Heart left ventricle (tissue), 13 donors: ENCODE measurements around the gene SSX4.
"Not testable (repeated sequence)": the region's sequence is repeated elsewhere in the genome, so short reads cannot be mapped to it uniquely, and the experiment has no call there.

Source experiments
- POLR2A ChIP-seq, 2 donors: fragments of 450-650 bp; IDR thresholded peaks; one replicate each; pipeline ENCODE4 v1.6.1; 2017; ENCODE audit warnings: antibody characterized with exemption in 2 of 2, mild to moderate bottlenecking in 2 of 2, moderate library complexity in 2 of 2
- TF ChIP-seq, protein P1 (sequence below), 12 donors: fragments of 200-600 bp; sonication (generic) in 4 of 12; IDR thresholded peaks; one replicate each; pipeline versions ENCODE4 v1.5.0 to v1.8.0; 2018 to 2022; ENCODE audit warnings: antibody characterized with exemption in 12 of 12, mild to moderate bottlenecking in 5 of 12
- donor health status: ischemic (EF 13 %, LVEDD 7.1; RV severe dilation, severe dysfunction).
- donor health status: DM: no; HTN: yes; CAD: no.
- donor health status: DM: no; HTN: no; CAD: no.
- donor health status: ischemic (EF 25% LVEDD 6.9; RV normal size, moderate dysfunction).
- donor health status: ischemic (EF 25% LVEDD 5.7; RV mildly dilated, moderate dysfunction).
- donor health status: ischemic (EF 35%, LVEDD 5.7; RV mildly dilated, moderate dysfunction).
- donor health status: nonischemic (EF 11% LVEDD 7.7; RV severe dilation, severe dysfunction).
- donor health status: DM: yes; HTN: yes; CAD: no.
- donor health status: PGD.
- donor health status: ischemic (EF 29% LVEDD 5.4; RV normal size, mild dysfunction).
- donor health status: nonischemic (EF 23%, LVEDD 6.1; RV moderate dilation, normal function).

DNA sequence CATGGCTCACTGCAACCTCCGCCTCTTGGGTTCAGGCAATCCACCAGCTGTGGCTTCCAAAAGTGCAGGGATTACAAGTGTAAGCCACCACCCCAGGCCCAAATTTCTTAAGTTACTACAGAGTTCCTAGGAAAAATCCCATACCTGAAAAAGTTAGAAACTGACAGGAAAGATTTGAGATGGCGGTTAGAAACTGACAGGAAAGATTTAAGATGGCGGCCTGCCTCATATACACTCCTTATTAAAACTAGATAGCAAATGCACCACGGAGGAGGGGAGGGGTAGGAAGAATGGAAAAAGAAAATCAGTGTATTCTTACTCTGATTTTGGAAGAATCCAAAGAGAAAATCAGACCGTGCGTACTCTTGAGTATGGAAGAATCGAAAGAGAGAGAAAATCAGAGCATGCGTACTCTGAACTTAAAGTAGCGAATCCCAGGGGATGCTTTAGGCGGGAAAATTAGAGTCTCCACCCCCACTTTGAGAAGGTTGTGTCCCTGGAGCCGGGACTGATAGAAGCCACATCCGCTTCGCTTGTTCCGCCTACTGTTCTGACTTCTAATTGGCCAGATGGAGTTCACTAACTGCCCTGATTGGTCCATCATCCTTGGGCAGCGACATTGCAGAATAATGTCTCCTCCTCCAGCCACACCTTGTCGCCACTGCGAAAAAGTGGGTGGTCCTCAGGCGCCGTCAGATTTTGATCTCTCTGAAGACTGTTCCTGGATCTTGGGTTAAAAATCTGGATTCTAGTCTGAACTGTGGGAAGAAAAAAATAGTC lies 26.8 kb upstream of the SSX4 start, which contains the start of gene SSX3:
- TF ChIP-seq, protein P1, sequence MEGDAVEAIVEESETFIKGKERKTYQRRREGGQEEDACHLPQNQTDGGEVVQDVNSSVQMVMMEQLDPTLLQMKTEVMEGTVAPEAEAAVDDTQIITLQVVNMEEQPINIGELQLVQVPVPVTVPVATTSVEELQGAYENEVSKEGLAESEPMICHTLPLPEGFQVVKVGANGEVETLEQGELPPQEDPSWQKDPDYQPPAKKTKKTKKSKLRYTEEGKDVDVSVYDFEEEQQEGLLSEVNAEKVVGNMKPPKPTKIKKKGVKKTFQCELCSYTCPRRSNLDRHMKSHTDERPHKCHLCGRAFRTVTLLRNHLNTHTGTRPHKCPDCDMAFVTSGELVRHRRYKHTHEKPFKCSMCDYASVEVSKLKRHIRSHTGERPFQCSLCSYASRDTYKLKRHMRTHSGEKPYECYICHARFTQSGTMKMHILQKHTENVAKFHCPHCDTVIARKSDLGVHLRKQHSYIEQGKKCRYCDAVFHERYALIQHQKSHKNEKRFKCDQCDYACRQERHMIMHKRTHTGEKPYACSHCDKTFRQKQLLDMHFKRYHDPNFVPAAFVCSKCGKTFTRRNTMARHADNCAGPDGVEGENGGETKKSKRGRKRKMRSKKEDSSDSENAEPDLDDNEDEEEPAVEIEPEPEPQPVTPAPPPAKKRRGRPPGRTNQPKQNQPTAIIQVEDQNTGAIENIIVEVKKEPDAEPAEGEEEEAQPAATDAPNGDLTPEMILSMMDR (IDR thresholded peaks at IDR 0.05) = not testable (repeated sequence)
- TF ChIP-seq POLR2A (IDR thresholded peaks at IDR 0.05) = not testable (repeated sequence)
